Osteocyte (in vitro differentiated cells): ENCODE results near the gene ADAMTS2. TPM values are rescaled to one million over a fixed set of nuclear protein-coding genes. Genes with fewer than 3 reads are reported as not detected.

Experiments
- DNase-seq: peaks from one replicate; pipeline ENCODE4 v3.0.0; 2021; ENCODE audit warnings: mixed read lengths; ENCODE audit not compliant: unreplicated experiment; ENCODE audit errors: extremely low spot score
- H3K27ac Mint-ChIP-seq: one replicate; pipeline ENCODE4 v1.8.0; 2021; ENCODE audit warnings: mild to moderate bottlenecking, mixed read lengths; ENCODE audit not compliant: unreplicated experiment
- H3K27me3 Mint-ChIP-seq: one replicate; pipeline ENCODE4 v1.8.0; 2021; ENCODE audit warnings: mixed read lengths; ENCODE audit not compliant: unreplicated experiment
- H3K36me3 Mint-ChIP-seq: one replicate; pipeline ENCODE4 v1.8.0; 2021; ENCODE audit warnings: mixed read lengths; ENCODE audit not compliant: unreplicated experiment
- H3K4me1 Mint-ChIP-seq: one replicate; pipeline ENCODE4 v1.8.0; 2021; ENCODE audit warnings: mixed read lengths; ENCODE audit not compliant: unreplicated experiment
- H3K4me3 Mint-ChIP-seq: one replicate; pipeline ENCODE4 v1.8.0; 2021; ENCODE audit warnings: mild to moderate bottlenecking, moderate library complexity, mixed read lengths; ENCODE audit not compliant: unreplicated experiment
- H3K9me3 Mint-ChIP-seq: one replicate; pipeline ENCODE4 v1.8.0; 2021; ENCODE audit warnings: mixed read lengths; ENCODE audit not compliant: unreplicated experiment
- total RNA-seq: library from RNA; stranded (reverse); gene quantifications from 2 replicates; pipeline ENCODE4 v1.2.1, GENCODE V29; 2021
- TF ChIP-seq, protein P1 (sequence below): fragments of 200-600 bp; sonication (generic); IDR thresholded peaks from 2 replicates; pipeline ENCODE4 v1.5.0; 2021; ENCODE audit warnings: antibody characterized with exemption, mild to moderate bottlenecking, moderate library complexity

Gene ADAMTS2
- total RNA-seq, 1 donor from 2014 or later, result 12.2 TPM

GRCh38 chr5:179302499-179303185, 42.6 kb downstream of the ADAMTS2 start:
- no peaks in the 10 kb centered on the region for H3K27me3 Mint-ChIP-seq
- H3K36me3 Mint-ChIP-seq, result no peaks in the 10 kb centered on the region
- TF ChIP-seq, protein P1, sequence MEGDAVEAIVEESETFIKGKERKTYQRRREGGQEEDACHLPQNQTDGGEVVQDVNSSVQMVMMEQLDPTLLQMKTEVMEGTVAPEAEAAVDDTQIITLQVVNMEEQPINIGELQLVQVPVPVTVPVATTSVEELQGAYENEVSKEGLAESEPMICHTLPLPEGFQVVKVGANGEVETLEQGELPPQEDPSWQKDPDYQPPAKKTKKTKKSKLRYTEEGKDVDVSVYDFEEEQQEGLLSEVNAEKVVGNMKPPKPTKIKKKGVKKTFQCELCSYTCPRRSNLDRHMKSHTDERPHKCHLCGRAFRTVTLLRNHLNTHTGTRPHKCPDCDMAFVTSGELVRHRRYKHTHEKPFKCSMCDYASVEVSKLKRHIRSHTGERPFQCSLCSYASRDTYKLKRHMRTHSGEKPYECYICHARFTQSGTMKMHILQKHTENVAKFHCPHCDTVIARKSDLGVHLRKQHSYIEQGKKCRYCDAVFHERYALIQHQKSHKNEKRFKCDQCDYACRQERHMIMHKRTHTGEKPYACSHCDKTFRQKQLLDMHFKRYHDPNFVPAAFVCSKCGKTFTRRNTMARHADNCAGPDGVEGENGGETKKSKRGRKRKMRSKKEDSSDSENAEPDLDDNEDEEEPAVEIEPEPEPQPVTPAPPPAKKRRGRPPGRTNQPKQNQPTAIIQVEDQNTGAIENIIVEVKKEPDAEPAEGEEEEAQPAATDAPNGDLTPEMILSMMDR, result no peak
- H3K4me1 Mint-ChIP-seq, result peaks cover 4% of the 10 kb centered on the region
- peaks cover 40% of the 10 kb centered on the region for H3K9me3 Mint-ChIP-seq
- H3K27ac Mint-ChIP-seq, result no peak overlapping the region
- no peak for DNase-seq
- no peak overlapping the region for H3K4me3 Mint-ChIP-seq

- no peak overlapping the region for H3K4me3 Mint-ChIP-seq
- TF ChIP-seq, protein P1, result no peak
- H3K27ac Mint-ChIP-seq, result no peak overlapping the region
- H3K36me3 Mint-ChIP-seq, result no peaks in the 10 kb centered on the region
- no peak for DNase-seq
- peaks cover 42% of the 10 kb centered on the region for H3K9me3 Mint-ChIP-seq
- no peaks in the 10 kb centered on the region for H3K27me3 Mint-ChIP-seq
- peaks cover 4% of the 10 kb centered on the region for H3K4me1 Mint-ChIP-seq
These were observed 43.5 kb downstream of the ADAMTS2 start for GRCh38 chr5:179301796-179302195.

DNA sequence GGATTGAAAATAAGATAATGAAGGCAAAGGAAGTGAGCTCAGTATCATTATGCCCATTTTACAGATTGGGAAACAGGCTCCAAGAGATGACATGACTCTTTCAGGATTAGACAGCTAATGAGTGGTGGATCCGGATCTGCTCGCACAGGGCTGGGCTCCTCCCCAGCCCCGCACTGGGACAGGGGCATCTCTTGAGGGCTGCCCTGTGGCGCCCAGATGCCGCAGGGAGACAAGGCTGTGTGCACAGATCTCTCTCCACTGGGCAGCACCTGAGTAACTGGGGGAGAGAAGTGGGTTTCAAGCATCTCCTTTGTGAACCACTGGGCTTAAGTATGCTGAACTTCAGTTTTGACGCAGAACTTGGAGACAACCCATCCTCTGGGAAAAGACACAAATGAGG, 43.9 kb downstream of the ADAMTS2 start:
- H3K27me3 Mint-ChIP-seq, result no peaks in the 10 kb centered on the region
- H3K4me3 Mint-ChIP-seq, result no peak overlapping the region
- H3K27ac Mint-ChIP-seq, result no peak overlapping the region
- peaks cover 4% of the 10 kb centered on the region for H3K4me1 Mint-ChIP-seq
- peaks cover 39% of the 10 kb centered on the region for H3K9me3 Mint-ChIP-seq
- H3K36me3 Mint-ChIP-seq, result no peaks in the 10 kb centered on the region
- DNase-seq, result no peak
- TF ChIP-seq, protein P1, result no peak

- no peak for DNase-seq
- Mint-ChIP-seq H3K4me1 (peaks cover 4% of the 10 kb centered on the region), H3K9me3 (peaks cover 32% of the 10 kb centered on the region), H3K4me3 (no peak overlapping the region), H3K36me3 (no peaks in the 10 kb centered on the region), H3K27me3 (no peaks in the 10 kb centered on the region), H3K27ac (no peak overlapping the region)
- TF ChIP-seq, protein P1, result no peak
These were observed 44.6 kb downstream of the ADAMTS2 start for GRCh38 chr5:179300581-179301180.

GRCh38 chr5:179298181-179298993, 46.9 kb downstream of the ADAMTS2 start:
- H3K36me3 Mint-ChIP-seq, result no peaks in the 10 kb centered on the region

More at GRCh38 chr5:179298181-179298993, 46.9 kb downstream of the ADAMTS2 start:
- Mint-ChIP-seq H3K27ac (no peak overlapping the region), H3K9me3 (peaks cover 17% of the 10 kb centered on the region), H3K27me3 (no peaks in the 10 kb centered on the region), H3K4me1 (peaks cover 2% of the 10 kb centered on the region), H3K4me3 (no peak overlapping the region)
- TF ChIP-seq, protein P1, result no peak
- DNase-seq, result no peak
